GM06990 (cell line): ENCODE results near the gene C1R.

Experiments used
- DNase-seq: peaks from one replicate; pipeline ENCODE4 v3.0.0-alpha.2; 2011; ENCODE audit not compliant: insufficient read length; ENCODE audit errors: extremely low read depth
- H3K27me3 ChIP-seq: replicated peaks from 2 replicates; pipeline ENCODE4 v1.6.0; 2011; ENCODE audit warnings: low read length; ENCODE audit not compliant: control insufficient read depth, insufficient read depth
- H3K36me3 ChIP-seq: 2 replicates; pipeline ENCODE4 v1.5.1; 2011; ENCODE audit warnings: low read length; ENCODE audit not compliant: control insufficient read depth, insufficient read depth
- H3K4me3 ChIP-seq: replicated peaks from 2 replicates; pipeline ENCODE4 v1.5.1; 2011; ENCODE audit warnings: low read depth, mild to moderate bottlenecking, control low read depth, low read length
- CTCF ChIP-seq: IDR thresholded peaks from 2 replicates; pipeline ENCODE4 v1.5.1; 2011; ENCODE audit warnings: low read length, control low read depth, mild to moderate bottlenecking, inconsistent platforms; ENCODE audit not compliant: insufficient read depth, poor library complexity, severe bottlenecking

C1R gene

GRCh38 chr12:7114851-7115250, 22.6 kb upstream of the C1R start:
- no peak for TF ChIP-seq CTCF
- H3K36me3 ChIP-seq: peaks cover 18% of the 10 kb centered on the region

GRCh38 chr12:7114008-7114407, 21.8 kb upstream of the C1R start:
- TF ChIP-seq CTCF: no peak
- no peak for DNase-seq
- Histone ChIP-seq H3K36me3 (peaks cover 18% of the 10 kb centered on the region), H3K4me3 (no peak overlapping the region), H3K27me3 (no peaks in the 10 kb centered on the region)

More at GRCh38 chr12:7114851-7115250, 22.6 kb upstream of the C1R start:
- H3K4me3 ChIP-seq: no peak overlapping the region
- H3K27me3 ChIP-seq: no peaks in the 10 kb centered on the region
- no peak for DNase-seq

GRCh38 chr12:7113389-7113871, 21.2 kb upstream of the C1R start:
- DNase-seq: no peak
- no peaks in the 10 kb centered on the region for H3K27me3 ChIP-seq
- peaks cover 18% of the 10 kb centered on the region for H3K36me3 ChIP-seq
- peak; percentile 82 for TF ChIP-seq CTCF
- H3K4me3 ChIP-seq: no peak overlapping the region

GRCh38 chr12:7112041-7112440, 19.8 kb upstream of the C1R start:
- Histone ChIP-seq H3K4me3 (no peak overlapping the region), H3K27me3 (no peaks in the 10 kb centered on the region), H3K36me3 (peaks cover 12% of the 10 kb centered on the region)
- no peak for TF ChIP-seq CTCF
- no peak for DNase-seq

- Histone ChIP-seq H3K27me3 (no peaks in the 10 kb centered on the region), H3K36me3 (peaks cover 7% of the 10 kb centered on the region), H3K4me3 (no peak overlapping the region)
- no peak for DNase-seq
- no peak for TF ChIP-seq CTCF
These were observed 18.4 kb upstream of the C1R start for GRCh38 chr12:7110661-7111060.

GRCh38 chr12:7109572-7109920, 17.3 kb upstream of the C1R start:
- TF ChIP-seq CTCF: no peak
- Histone ChIP-seq H3K4me3 (peak overlapping the region; percentile 93), H3K36me3 (peaks cover 6% of the 10 kb centered on the region), H3K27me3 (no peaks in the 10 kb centered on the region)
- DNase-seq: no peak
